Activated naive CD8-positive, alpha-beta T cell treated with anti-CD3 and anti-CD28 coated beads, Interleukin-2, amount 50 U/mL, for 24 hours (primary cell): Measurements from ENCODE around the gene HSF2BP.
"Not testable (repeated sequence)": the region's sequence is repeated elsewhere in the genome, so short reads cannot be mapped to it uniquely, and the experiment has no call there.

Source experiments
- ATAC-seq: fragments of 150-1000 bp; cut with Tn5 transposase; one replicate; pipeline ENCODE4 v1.10.0; 2021
- DNase-seq: peaks from one replicate; pipeline ENCODE4 v3.0.0; 2021
- H3K27ac Mint-ChIP-seq: one replicate; pipeline ENCODE4 v1.8.0; 2021; ENCODE audit warnings: mild to moderate bottlenecking, mixed read lengths
- H3K27me3 Mint-ChIP-seq: one replicate; pipeline ENCODE4 v1.8.0; 2021; ENCODE audit warnings: mixed read lengths
- H3K36me3 Mint-ChIP-seq: one replicate; pipeline ENCODE4 v1.8.0; 2021; ENCODE audit warnings: low read depth, mixed read lengths
- H3K4me1 Mint-ChIP-seq: one replicate; pipeline ENCODE4 v1.8.0; 2021; ENCODE audit warnings: mixed read lengths
- H3K4me3 Mint-ChIP-seq: one replicate; pipeline ENCODE4 v1.8.0; 2021; ENCODE audit warnings: mild to moderate bottlenecking, moderate library complexity, mixed read lengths
- H3K9me3 Mint-ChIP-seq: one replicate; pipeline ENCODE4 v1.8.0; 2021; ENCODE audit warnings: mixed read lengths

The HSF2BP gene

GRCh38 chr21:43593078-43593477, 66.2 kb downstream of the HSF2BP start:
- no peaks in the 10 kb centered on the region for H3K4me1 Mint-ChIP-seq
- H3K27ac Mint-ChIP-seq: no peak overlapping the region
- H3K36me3 Mint-ChIP-seq: no peaks in the 10 kb centered on the region
- DNase-seq: no peak
- no peaks in the 10 kb centered on the region for H3K27me3 Mint-ChIP-seq
- H3K9me3 Mint-ChIP-seq: no peaks in the 10 kb centered on the region
- no peak overlapping the region for H3K4me3 Mint-ChIP-seq
- no peak for ATAC-seq

- H3K4me1 Mint-ChIP-seq: no peaks in the 10 kb centered on the region
- H3K27me3 Mint-ChIP-seq: no peaks in the 10 kb centered on the region
- no peaks in the 10 kb centered on the region for H3K36me3 Mint-ChIP-seq
- H3K9me3 Mint-ChIP-seq: no peaks in the 10 kb centered on the region
- ATAC-seq: no peak
- H3K27ac Mint-ChIP-seq: no peak overlapping the region
- H3K4me3 Mint-ChIP-seq: no peak overlapping the region
- no peak for DNase-seq
Measured at GRCh38 chr21:43591571-43591970, 67.7 kb downstream of the HSF2BP start.

GRCh38 chr21:43590194-43590593, 69.1 kb downstream of the HSF2BP start:
- H3K4me1 Mint-ChIP-seq: no peaks in the 10 kb centered on the region
- H3K27ac Mint-ChIP-seq: no peak overlapping the region
- H3K36me3 Mint-ChIP-seq: no peaks in the 10 kb centered on the region
- no peaks in the 10 kb centered on the region for H3K27me3 Mint-ChIP-seq
- H3K4me3 Mint-ChIP-seq: no peak overlapping the region
- no peak for ATAC-seq
- H3K9me3 Mint-ChIP-seq: no peaks in the 10 kb centered on the region
- no peak for DNase-seq

DNA sequence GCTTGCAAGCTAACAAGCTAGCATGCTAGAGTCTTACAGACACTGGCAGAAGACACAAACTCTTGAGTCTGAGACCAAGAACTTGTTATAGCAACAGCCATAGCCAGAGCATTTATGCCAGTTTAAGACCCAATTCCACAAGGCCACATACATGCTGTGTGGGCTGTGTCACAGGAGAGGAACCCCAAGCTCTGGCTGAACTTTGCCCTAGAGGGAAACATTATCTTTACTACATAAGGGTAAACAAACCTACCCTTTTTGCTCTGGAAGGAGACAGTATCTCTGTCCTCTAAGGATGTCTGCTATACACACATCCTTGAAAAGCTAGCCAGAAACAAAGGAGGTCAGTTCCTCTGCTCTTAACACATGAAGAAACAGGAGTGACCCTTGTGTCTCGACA, 70.3 kb downstream of the HSF2BP start:
- no peaks in the 10 kb centered on the region for H3K27me3 Mint-ChIP-seq
- no peaks in the 10 kb centered on the region for H3K9me3 Mint-ChIP-seq
- no peaks in the 10 kb centered on the region for H3K36me3 Mint-ChIP-seq
- ATAC-seq (no peak), DNase-seq (no peak)
- no peaks in the 10 kb centered on the region for H3K4me1 Mint-ChIP-seq
- H3K4me3 Mint-ChIP-seq: no peak overlapping the region
- no peak overlapping the region for H3K27ac Mint-ChIP-seq

GRCh38 chr21:43585924-43586413, 73.3 kb downstream of the HSF2BP start:
- H3K4me3 Mint-ChIP-seq: no peak overlapping the region
- no peak for DNase-seq
- no peaks in the 10 kb centered on the region for H3K4me1 Mint-ChIP-seq
- no peaks in the 10 kb centered on the region for H3K36me3 Mint-ChIP-seq
- no peaks in the 10 kb centered on the region for H3K27me3 Mint-ChIP-seq
- ATAC-seq: no peak
- no peak overlapping the region for H3K27ac Mint-ChIP-seq
- no peaks in the 10 kb centered on the region for H3K9me3 Mint-ChIP-seq

GRCh38 chr21:43585514-43585913, 73.8 kb downstream of the HSF2BP start:
- DNase-seq (no peak), ATAC-seq (no peak)
- Mint-ChIP-seq H3K27ac (no peak overlapping the region), H3K27me3 (no peaks in the 10 kb centered on the region), H3K9me3 (no peaks in the 10 kb centered on the region), H3K4me3 (no peak overlapping the region), H3K4me1 (no peaks in the 10 kb centered on the region), H3K36me3 (no peaks in the 10 kb centered on the region)

DNA sequence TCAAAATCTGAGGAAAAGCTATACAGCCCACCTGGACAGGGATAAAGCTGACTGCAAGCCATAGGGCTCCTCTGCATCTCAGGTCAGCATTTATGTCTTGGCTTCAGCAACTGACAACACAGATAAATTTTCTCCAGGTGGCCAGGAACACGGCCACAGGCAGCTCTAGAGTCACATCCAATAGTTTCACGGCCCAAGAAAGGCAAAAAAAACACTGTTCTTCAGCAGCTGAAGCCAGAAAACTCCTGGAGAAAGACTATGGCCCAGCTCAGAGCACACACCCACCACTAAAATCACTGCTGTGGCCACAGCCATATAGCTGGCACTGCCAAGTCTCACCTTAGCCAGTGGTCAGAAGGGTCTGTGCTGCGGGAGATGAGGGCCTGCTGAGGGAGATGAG, 77.8 kb downstream of the HSF2BP start:
- Mint-ChIP-seq H3K4me3 (no peak overlapping the region), H3K36me3 (no peaks in the 10 kb centered on the region), H3K27me3 (no peaks in the 10 kb centered on the region), H3K9me3 (no peaks in the 10 kb centered on the region), H3K4me1 (no peaks in the 10 kb centered on the region), H3K27ac (no peak overlapping the region)
- DNase-seq (no peak), ATAC-seq (no peak)

- H3K9me3 Mint-ChIP-seq: no peaks in the 10 kb centered on the region
- H3K36me3 Mint-ChIP-seq: no peaks in the 10 kb centered on the region
- no peaks in the 10 kb centered on the region for H3K27me3 Mint-ChIP-seq
- ATAC-seq (no peak), DNase-seq (no peak)
- no peak overlapping the region for H3K27ac Mint-ChIP-seq
- H3K4me1 Mint-ChIP-seq: no peaks in the 10 kb centered on the region
- no peak overlapping the region for H3K4me3 Mint-ChIP-seq
Measured at GRCh38 chr21:43578677-43579303, 80.5 kb downstream of the HSF2BP start.

DNA sequence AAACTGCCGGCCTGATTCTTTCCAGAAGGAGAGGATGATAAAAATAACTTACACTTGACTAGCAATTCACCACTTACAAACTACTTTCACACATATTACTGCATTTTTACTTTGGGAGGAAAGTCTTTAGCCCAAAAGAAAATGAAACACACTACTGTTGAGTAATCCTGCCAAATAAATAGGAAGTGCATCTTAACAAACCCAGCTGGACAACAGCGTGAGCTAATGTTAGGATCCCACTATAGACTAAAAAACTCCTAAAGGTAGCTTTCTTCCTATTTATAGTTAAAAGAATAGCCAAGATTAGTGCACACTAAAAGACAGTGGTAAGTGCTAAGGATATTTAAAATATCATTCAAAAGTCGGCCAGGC, 83.8 kb downstream of the HSF2BP start:
- Mint-ChIP-seq H3K27ac (no peak overlapping the region), H3K36me3 (no peaks in the 10 kb centered on the region), H3K4me1 (no peaks in the 10 kb centered on the region), H3K27me3 (peaks cover 3% of the 10 kb centered on the region), H3K9me3 (no peaks in the 10 kb centered on the region), H3K4me3 (no peak overlapping the region)
- DNase-seq (no peak), ATAC-seq (no peak)

DNA sequence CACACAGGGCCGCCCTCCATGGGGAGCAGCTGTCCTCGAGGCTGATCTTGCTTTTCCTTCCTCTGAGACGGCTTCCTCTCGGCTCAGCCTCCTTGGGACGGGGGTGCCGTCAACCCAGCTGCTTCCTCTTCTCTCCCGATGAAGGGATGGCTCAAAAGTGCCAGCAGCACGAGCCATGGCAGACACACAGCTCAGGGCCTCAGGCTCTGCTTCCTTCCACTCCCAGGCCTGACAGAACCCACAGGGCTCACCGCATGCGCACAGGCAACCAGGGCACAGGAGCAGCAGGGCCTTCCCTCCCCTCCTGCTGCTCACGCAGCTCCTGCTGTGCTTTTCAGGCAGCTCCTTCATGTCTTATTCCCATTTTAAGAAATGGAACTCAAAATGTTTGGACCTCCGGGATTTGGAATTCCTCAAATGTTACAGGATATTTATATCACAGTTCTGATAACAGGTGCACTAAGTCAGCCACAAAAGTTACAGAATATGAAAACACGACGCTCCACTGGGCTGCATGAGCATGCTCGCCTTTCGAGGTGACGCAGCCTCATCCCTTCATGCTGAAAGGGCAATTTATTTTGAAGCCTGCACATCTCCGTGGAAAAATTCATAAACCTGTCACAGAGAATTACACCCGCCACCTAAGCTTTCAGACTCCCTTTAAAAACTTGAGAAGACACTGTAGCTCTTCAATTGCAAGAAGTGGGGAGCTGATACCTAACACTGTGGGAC, 84.4 kb downstream of the HSF2BP start:
- ATAC-seq (no peak), DNase-seq (no peak)
- Mint-ChIP-seq H3K4me1 (no peaks in the 10 kb centered on the region), H3K4me3 (no peak overlapping the region), H3K27me3 (peaks cover 3% of the 10 kb centered on the region), H3K36me3 (no peaks in the 10 kb centered on the region), H3K27ac (no peak overlapping the region), H3K9me3 (no peaks in the 10 kb centered on the region)

- no peaks in the 10 kb centered on the region for H3K4me1 Mint-ChIP-seq
- H3K9me3 Mint-ChIP-seq: no peaks in the 10 kb centered on the region
- H3K4me3 Mint-ChIP-seq: no peak overlapping the region
- H3K27me3 Mint-ChIP-seq: peaks cover 3% of the 10 kb centered on the region
- no peak overlapping the region for H3K27ac Mint-ChIP-seq
- H3K36me3 Mint-ChIP-seq: no peaks in the 10 kb centered on the region
- DNase-seq (no peak), ATAC-seq (no peak)
Measured at GRCh38 chr21:43573921-43574320, 85.4 kb downstream of the HSF2BP start.

DNA sequence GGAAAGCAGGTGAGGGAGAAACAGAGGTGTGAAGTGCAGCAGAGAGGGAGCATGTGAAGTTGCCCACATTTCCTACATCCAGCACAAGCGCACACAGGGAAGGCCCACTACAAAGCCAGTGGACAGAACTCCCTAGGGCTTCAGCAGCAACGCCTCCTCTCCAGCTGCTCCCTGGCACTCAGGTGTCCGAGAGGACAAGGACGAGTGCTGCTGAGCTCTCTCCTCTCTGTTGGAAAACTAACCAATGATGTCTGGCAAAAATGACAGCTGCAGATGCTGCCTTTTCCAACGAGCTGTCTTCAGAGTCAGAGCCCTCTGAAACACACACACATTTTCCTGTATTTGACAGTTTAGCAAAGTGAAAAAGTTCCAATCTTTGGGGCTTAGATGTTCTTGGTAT, 86.8 kb downstream of the HSF2BP start:
- Mint-ChIP-seq H3K36me3 (no peaks in the 10 kb centered on the region), H3K4me3 (no peak overlapping the region), H3K9me3 (no peaks in the 10 kb centered on the region), H3K4me1 (no peaks in the 10 kb centered on the region), H3K27me3 (peaks cover 3% of the 10 kb centered on the region), H3K27ac (no peak overlapping the region)
- no peak for DNase-seq
- no peak for ATAC-seq

GRCh38 chr21:43571976-43572375, 87.3 kb downstream of the HSF2BP start:
- Mint-ChIP-seq H3K36me3 (no peaks in the 10 kb centered on the region), H3K27ac (no peak overlapping the region), H3K4me1 (no peaks in the 10 kb centered on the region), H3K4me3 (no peak overlapping the region), H3K9me3 (no peaks in the 10 kb centered on the region), H3K27me3 (peaks cover 3% of the 10 kb centered on the region)
- DNase-seq (no peak), ATAC-seq (no peak)

DNA sequence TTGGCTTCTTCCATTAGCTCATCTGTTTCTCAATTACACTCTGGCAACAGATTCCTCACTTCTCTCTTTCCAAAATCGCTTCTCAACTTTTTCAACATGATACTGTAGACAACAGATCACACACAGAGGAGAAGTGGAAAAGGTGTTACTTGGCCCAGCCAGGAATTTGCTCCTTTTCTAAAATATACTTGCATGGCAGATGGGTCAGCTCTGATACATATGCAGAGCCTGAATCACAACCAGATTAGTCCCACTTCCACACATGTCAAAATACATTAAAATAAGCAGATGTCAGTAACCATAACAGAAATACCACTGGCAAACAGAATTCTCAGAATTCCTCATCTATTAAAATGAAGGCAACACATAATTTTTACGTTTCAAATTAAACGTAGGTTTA, 89.1 kb downstream of the HSF2BP start:
- not testable (repeated sequence) for H3K27me3 Mint-ChIP-seq, DNase-seq, H3K4me3 Mint-ChIP-seq, H3K27ac Mint-ChIP-seq, H3K4me1 Mint-ChIP-seq, H3K36me3 Mint-ChIP-seq, ATAC-seq, H3K9me3 Mint-ChIP-seq

DNA sequence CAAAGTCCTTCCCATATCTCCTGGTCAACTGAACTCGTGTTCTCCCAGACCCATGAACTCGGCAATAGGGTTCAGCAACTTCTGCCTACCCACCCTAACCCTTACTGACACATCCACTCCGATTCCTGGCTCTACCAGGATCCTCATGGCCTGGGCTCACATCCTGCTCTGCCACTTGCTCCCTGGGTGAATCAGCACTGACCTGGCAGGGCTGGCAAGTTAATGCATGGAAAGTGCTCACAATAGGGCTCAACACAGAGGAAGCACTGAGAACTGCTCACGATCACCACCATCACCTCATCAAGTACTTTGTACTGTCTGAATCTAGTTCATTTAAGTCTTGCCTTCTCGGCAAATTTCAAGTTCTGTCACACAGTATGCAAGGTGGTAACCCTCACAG, 96.8 kb downstream of the HSF2BP start:
- not testable (repeated sequence) for H3K4me1 Mint-ChIP-seq, H3K27me3 Mint-ChIP-seq, H3K4me3 Mint-ChIP-seq, H3K36me3 Mint-ChIP-seq, H3K9me3 Mint-ChIP-seq, ATAC-seq, DNase-seq, H3K27ac Mint-ChIP-seq
